Left renal pelvis (tissue), 4 donors: ENCODE measurements around the gene CD164. TPM values are rescaled to one million over a fixed set of nuclear protein-coding genes. Genes with fewer than 3 reads are reported as not detected.
"Not testable (repeated sequence)": the region's sequence is repeated elsewhere in the genome, so short reads cannot be mapped to it uniquely, and the experiment has no call there.

Source experiments
- DNase-seq, 4 donors: peaks; one replicate each; pipeline ENCODE4 v3.0.0-alpha.2; 2013; ENCODE audit warnings: low read depth in 4 of 4, low spot score in 3 of 4
- polyA plus RNA-seq, 4 donors: library from polyadenylated mRNA; unstranded; fragments of 120-200 nt; gene quantifications; one replicate each; pipeline ENCODE4 v1.2.1, GENCODE V29; 2013; ENCODE audit not compliant: insufficient read length in 4 of 4

Gene CD164
- polyA plus RNA-seq, 4 donors, result 351 to 598 (median 516) TPM

DNA sequence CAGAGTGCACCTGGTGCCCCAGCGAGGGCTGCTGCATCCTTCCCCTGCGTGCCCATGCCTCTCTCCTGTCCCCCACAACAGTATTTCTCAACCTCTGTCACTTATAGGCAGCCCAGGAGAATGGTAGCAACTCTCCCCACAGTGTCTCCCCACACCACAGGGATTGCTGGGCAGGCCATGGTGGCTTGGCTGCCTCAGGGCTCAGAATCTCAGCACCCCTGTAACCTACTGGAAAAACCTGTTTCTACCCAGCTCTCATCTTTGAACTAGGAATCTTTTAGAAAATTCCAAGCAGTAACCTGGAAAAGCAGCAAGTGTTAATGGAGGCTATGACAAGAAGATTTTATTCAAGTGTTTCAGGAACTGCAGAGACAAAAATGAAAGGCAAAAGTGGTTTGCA, 38.0 kb downstream of the CD164 start:
- DNase-seq, result no peak

DNA sequence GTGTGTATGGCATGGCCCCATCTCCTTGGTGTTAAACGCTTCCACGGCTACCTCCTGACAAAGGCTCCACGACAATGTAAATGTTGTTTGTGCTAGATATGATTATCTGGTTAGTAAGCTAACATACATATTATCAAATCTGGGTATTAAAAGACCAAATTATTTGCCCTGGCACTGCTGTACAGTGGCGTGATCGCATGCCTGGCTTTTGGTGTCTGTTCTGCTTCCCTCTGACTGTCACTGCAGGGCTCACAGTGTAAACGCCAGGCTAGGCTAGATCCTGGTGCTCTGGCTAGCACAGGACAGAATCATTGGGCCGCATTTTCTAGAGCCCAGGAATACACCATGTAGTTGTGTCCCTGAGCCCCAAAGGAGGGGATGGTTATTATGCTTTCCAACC, 38.7 kb downstream of the CD164 start:
- DNase-seq, result no peak

DNA sequence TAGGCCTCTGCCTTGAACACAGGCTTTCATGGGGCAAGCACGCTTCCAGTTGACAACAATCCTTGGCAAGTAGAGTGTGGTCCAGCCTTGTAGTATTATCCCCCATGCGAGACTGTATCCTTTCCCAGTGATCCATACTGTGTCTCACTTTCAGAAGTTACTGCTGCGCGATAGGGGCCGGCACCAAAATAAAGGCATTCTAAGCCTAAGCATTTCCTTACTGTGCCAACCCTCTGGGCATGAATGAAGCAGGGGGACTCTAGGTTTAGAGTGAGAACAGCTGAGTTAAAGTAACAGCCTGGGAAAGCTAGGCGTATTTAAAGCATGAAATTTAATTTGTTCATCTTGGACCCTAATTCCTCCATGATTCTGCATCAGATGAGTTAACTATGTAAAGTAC, 39.4 kb downstream of the CD164 start:
- no peak for DNase-seq

DNA sequence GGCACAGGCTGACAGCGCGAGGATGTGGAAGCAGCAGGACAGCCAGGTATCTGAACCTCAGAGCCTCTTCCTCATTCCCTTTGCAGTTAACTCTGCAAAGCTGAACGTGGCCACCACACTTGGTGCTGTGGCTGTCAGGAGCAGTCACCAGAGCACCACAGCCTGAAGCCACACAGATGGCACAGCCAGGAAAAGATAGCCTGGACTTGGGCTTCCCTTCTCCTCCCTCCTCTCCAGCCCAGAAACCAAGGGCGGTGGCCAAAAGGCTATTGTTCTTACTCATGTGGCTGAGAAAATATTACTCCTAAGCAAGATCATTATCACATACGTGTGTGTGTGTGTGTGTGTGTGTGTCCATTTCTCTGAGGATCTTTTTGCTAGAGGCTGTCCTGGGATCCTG, 39.8 kb downstream of the CD164 start:
- DNase-seq, result no peak

DNA sequence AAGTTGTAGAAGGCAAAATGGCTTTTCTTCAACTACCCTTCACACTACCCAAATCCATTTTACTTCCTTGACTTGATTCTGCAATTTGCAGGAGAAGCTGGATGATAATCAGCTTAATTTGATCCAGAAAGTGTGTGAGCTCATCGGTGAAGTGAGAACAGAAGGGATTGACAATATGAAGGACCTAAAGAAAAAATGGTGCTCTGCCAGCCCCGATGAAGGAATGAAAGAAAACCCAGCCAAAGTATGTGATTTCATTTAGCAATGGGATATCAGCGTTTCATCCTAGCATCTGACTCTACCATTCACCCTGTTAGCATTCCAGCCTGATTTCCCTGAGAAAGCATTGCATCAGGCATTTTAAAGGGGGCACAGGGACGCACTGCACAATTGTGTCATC, 41.5 kb downstream of the CD164 start:
- DNase-seq, result no peak

DNA sequence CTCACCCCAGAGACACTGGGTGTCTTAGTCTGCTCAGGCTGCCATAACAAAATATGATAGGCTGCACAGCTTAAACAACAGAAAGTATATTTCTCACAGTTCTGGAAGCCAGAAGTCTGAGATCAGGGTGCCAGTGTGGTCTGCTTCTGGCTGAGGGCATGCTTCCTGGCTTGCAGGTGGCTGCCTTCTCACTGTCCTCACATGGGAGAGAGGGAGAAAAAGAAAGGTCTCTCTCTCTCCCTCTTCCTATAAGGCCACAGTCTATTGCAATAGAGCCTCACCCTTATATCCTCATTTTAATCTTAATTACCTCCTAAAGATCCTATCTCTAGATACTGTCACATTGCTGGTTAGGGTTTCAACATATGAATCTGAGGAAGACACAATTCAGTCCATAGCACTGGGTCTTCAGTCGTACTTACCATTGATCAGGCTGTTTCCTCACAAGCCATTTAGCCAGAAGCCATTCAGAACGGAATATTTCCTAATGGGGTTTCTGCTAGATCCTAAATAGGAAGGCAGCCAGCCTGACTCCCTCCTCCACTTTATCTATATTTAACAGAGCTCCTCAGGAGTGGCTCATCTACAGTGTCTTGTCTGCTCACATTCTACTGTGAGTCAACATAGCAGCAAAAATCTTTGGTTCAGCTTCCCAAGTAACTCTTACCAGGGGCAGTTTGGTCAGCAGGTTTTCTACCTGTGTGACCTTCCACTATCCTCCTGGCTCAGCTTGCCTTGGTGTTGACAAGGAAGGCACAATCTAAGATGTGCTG, 42.2 kb downstream of the CD164 start:
- DNase-seq, result no peak

DNA sequence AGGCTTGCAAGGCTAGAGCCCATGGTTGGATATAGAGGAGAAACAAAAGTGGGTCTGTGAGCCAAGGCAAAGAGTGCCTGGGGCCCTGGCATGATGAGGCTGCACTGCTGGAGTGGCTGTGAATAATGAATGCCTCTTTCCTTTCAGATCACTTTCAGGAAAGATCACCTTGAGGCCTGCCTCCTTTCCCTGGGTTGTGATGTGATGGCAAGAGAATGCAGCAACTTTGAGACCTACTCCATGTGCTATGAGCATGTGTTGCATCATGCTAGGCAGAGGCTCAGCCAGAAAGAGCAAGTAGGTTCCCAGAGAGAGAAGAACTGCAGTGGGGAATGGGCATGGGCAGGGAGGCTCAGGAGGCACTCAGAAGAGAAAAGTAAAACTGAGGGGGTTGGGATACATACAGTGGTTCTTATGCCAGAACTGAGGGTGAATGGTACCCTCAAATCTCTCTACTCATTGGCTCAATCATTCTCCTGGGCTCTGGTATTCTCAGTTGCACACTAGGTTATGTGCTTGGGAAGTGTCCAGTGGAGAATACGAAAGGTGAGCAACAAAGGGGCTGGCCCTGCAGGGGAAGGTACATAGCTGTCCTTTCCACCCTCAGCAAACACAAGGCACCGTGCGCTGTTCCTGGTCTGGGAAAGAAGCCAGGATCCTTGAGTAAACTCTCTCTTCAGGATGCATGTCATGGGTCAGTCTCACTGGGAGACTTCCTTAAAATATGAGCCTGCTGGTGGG, 45.9 kb downstream of the CD164 start:
- no peak for DNase-seq

DNA sequence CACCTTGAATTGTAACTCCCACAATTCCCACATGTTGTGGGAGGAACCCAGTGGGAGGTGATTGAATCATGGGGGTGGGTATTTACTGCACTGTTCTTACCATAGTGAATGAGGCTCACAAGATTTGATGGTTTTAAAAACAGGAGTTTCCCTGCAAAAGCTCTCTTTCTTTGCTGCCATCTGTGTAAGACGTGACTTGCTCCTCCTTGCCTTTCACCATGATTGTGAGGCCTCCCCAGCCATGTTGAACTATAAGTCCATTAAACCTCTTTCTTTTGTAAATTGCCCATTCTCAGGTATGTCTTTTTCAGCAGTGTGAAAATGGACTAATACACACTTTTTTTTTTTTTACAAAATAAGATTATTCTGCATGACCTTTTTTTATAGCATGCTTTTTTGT, 48.4 kb downstream of the CD164 start:
- not testable (repeated sequence) for DNase-seq

DNA sequence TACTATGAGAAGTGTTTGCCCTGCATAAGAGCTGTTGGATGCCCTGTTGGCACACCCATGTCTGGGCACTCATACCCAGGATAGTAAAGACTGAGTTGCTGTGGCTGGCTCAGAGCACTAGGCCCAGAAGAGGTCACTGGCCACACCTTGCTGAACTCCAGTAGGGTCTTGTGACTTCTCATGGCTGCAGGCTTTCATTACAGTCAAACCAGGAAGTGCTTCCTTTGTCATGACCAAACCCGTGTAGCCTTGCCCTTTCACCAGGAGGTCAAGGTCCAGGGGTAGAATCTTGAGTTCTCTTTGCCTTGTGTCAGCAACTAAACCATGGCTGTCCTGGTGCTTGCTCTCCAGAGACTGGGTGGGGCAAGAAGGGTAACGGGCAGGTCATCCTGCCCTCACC, 49.5 kb downstream of the CD164 start:
- DNase-seq, result no peak

DNA sequence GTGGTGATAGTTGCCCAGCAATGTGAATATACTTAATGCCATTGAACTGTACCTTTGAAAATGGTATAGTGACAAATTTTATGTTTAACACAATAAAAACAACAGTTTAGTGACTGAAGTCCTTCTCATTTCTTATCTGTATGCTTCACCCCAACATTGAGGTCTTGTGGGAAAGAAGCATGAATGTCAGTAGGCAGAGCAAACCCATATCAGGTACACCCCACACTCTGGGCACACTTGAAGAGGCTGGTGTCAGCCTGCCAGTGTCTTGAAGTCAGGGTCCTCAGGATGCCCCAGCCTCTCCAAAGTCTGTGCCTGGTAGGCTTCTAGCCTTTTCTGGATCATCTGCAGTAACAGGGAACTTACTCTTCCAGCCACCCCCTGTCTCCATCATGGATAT, 51.2 kb downstream of the CD164 start:
- DNase-seq, result no peak

DNA sequence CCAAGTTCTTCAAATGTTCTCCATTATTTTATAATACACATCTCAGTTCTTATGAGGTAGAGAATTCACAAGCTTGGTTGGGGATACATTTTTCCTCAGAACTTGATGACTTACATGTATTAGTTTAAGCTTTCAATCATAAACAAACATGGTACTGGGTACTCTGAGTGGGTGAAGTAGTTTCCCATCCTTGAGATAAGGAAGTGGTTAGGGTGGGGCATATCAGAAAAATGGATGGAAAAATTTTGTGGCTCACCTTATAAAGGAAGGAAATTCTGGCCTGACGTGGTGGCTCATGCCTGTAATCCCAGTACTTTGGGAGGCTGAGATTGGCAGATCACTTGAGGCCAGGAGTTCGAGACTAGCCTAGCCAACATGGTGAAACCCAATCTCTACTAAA, 52.0 kb downstream of the CD164 start:
- no peak for DNase-seq

DNA sequence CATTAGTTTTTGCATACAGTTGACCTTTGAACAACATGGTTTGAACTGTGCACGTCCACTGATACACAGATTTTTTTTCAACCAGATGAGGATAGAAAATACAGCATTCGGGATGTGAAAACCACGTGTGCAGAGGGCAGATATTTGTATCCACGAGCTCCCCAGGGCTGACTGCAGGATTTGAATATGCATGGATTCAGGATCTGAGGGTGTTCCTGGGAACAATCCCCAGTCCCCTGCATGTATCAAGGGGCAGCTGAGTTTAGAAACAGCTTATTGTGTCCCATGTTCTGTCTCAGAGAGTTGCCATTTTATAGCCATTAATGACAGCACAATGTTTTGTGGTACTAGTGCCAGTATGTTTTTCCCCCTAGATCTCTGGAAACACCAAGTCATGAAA, 53.6 kb downstream of the CD164 start:
- no peak for DNase-seq

DNA sequence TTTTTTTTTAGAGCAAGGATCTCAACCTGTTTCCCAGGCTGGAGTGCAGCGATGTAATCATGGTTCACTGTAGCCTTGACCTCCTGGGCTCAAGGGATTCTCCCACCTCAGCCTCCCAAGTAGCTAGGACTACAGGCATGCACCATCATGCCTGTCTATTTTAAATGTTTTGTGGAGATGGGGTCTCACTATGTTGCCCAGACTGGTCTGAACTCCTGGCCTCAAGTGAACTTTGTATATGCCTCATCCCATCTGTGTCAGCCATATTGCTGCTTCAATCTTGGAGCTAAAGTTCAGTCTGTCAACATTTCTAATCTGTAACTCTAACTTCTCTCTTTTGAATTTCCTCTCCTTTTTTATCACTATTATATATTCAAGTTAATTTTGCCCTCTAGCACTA, 54.3 kb downstream of the CD164 start:
- DNase-seq, result no peak

DNA sequence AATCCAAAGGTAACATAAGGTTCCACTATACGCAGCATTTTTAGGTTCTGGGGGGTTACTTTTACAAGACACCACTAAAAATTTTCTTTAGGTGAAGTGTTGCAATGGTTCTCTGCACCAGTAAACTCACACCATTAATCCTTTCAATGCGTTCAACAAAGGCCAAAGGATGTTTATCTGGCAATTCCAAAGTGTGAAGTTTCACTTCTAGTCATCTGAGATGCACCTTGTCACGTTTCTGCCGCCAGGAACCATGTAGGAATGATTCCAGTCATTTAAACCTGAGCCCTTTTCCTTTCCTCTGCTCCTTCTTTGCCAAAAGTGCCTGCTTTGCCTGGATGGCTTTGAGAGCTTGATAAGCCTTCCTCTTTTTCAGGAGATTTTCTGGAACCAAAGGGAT, 54.8 kb downstream of the CD164 start:
- no peak for DNase-seq

DNA sequence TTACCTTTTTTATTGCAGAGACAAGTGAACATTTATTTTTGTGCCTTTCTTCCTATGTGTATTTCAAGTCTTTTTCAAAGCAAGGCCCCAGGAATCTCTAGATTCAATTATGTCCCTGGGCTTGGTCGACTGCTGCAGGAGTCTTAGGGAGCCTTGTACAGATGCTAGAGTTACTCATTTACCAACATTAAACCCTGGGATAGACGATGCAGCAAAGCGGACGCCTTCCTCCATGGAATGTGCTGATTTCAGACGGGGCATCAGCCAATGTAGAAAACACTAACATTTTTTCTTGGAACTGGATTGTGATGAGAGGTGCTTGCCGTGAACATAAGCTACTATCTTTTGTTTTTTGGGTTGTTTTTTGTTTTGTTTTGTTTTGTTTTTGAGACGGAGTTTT, 55.9 kb downstream of the CD164 start:
- no peak for DNase-seq

DNA sequence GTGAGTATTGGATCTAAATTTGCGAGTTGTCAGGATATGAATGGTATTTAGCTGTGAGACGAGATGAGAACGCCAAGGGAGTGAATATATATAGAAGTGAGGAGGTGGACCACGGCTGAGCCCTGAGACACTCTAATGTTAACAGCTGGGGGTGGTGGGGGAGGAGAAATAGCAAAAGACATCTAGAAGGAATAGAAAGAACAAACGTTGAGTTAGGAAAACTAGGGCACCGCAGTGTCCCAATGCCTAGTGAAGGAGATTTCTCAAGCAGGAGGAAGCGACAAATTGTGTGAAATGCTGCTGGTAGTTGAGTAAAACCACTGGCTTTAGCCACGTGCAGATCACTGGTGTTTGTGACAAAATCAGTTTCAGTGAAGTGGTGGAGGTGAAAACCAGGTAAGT, 56.9 kb downstream of the CD164 start:
- no peak for DNase-seq

DNA sequence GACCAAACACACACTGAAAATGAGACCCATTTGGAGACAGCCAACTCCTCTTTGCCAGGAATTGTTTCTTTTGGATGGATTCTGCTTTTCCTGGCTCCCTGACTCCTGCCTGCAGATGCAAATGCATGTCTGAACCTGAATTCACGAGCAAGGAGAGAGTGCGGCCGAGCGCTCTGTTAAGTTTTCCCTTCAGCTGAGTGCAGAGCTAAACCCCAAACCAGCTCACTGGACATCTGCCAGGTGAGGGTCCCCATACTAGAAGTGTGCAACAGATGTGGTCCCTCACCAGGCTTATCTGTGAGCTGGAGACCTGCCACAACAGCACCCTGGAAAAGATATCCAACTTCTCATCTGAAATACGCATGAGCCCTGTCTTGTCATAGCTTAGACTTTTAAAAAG, 59.0 kb downstream of the CD164 start:
- DNase-seq, result no peak

DNA sequence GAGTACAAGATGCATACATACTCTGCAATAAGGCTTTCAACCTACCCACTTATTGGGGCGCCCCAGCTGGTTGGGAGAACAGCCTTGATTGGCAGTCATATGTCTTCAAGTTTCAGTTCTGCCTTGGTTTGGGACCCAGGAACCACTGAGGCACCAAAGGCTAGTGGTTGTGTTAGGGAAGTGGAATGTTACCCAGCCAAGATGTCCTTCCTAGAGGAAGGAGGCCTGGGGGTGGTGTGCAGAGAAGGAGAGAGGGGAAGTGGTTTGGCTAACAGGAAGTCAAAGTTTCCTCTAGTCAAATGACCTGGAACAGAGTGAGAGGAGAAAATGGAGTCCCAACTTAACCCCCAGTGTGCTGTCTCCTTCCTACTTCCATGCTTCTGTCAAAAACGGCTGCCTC, 59.4 kb downstream of the CD164 start:
- no peak for DNase-seq

DNA sequence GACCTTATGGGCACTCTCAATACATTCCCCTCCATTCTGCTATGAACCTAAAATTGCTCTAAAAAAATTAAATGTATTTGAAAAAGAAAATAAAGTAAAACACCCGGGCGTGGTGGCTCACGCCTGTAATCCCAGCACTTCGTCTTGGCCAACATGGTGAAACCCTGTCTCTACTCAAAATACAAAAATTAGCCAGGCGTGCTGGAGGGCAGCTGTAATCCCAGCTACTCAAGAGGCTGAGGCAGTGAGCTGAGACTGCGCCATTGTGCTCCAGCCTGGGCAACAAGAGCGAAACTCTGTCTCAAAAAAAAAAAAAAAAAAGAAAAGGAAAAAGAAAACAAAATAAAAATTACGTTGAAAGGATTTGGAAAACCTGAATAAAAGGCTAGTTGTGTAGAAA, 60.5 kb downstream of the CD164 start:
- DNase-seq, result no peak

DNA sequence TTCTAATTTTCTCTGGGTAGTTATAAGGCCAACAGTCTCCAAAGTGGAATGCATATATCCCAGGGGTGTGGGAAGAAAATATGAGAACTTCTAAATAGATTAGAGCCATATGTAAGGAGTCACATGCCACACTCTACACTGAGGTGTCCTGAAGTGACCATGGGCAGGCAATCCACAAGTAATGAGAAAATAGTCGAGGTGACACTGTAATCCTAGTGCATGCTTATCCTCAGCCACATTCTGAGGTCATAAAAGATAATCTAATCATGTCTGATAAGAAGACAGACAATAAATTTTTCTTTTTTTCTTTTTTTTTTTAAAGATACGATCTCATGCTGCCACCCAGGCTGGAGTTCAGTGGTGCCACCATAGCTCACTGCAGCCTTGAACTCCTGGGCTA, 62.2 kb downstream of the CD164 start:
- DNase-seq, result no peak

DNA sequence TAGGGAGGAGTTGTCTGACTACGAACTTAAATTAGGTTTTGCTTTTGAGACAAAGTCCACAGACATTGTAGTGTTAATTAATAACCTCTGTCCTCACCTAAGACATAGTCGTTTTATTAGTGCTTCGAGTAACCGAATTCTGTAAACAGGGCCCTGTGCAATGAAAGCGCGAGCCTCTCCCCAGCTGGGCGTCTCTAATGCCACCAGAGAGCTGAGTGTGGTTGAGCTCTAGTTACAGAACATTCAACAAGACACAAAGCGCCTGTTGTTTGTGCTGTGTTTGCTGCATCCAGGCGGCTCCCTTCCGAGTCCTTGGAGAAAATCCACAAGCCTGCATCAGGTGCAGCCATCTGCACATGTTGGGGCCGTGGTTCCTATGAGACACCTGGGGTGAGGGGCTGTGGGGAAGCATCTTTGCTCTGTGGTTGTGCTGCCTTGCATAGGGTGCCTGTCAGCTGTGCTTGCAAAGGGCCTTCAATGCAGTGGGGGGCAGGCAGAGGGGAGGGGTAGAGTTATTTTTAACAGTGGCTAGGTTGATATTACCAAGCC, 63.9 kb downstream of the CD164 start:
- DNase-seq, result no peak

DNA sequence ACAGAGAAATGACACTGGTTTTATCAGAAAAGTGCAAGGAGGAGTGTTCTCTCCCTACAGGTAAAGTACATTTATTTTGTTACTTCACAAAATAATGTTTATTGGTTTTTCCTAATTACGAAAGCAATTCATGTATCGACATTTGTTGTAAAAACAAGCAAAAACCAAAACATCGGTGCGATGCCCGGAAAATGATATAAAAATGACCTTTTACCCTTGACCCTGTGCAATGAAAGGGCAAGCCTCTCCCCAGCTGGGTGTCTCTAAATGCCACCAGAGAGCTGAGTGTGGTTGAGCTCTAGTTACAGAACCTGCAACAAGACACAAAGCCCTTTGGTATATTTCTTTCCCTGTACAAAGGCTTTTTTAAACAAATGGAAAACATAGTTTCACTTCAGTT, 65.4 kb downstream of the CD164 start:
- no peak for DNase-seq
